Iris pigment epithelial cell (primary cell): ENCODE data around the gene SIK3.
A peak's percentile ranks its signal among the peaks of the same experiment; 100 is the strongest.

Source experiments
- DNase-seq: peaks from one replicate; pipeline ENCODE4 v3.0.0-alpha.2; 2011; ENCODE audit warnings: low read depth

SIK3 gene

DNA sequence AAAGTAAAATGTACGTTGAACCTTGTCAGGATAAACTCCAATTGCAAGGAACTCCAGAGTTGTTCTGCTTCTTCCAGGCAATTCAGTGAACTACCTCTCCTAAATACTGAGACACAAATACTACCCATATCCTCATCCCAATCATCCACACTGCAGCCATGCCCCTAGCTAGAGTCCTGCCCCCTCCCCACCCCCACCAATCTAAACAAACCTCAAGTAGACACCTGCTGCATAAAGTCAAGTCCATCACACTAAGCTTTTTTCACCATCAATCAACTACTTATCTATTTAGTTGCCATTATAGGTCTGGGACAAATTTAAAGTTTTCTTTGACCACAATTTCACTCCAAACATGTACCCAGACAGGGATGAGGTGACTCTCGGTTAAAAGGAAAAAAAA lies 167.6 kb downstream of the SIK3 start:
- DNase-seq: no peak

DNA sequence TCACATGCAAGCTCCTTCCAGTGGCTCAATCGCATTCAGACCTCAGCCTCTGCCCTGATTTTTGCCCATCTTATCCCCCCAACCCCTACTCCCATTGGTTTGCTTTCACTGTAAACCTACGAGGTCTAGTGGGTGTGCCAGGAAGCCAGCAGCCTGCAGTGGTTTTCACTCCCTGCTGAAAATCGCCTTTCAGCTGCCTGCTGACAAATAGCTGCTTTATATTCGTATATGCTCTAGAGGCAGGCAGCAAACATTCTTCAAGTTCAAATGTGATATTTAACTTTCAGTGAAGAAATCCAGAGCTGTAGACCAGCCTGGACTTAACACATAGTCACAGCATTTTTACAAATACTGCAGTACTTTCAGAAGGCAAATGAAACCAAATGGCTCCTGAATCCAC lies 168.1 kb downstream of the SIK3 start:
- DNase-seq: peak; percentile 23

DNA sequence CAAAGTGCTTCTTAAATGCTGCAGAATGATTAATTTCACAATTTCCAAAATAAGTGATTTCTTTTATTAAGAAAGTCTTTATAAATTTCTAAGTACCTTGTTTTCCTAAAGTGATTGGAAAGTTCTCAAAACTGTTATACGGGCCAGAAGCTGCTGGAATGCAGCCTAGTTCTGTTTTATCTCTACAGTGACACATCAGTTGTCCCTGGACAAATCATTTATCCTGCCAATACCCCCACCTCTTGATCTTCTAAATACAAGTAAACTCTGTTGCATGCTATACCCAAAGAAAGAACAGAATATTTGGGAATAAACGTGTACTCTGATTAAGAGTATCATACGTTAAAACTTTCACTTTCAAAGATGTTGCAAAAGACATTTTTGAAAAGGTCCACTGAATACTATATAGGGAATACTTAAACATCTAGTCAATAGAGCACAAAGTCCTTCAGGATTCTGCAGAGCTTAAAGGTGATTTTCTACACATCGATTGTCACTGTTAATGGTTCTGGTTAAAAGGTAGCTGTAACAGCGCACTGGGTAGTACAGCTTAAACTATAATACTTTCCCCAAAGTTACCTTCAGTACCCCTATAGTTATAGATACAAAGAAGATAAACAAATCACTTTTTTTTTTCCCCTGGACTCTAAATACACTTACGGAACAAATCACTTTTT lies 168.7 kb downstream of the SIK3 start:
- DNase-seq: peak; percentile 16

DNA sequence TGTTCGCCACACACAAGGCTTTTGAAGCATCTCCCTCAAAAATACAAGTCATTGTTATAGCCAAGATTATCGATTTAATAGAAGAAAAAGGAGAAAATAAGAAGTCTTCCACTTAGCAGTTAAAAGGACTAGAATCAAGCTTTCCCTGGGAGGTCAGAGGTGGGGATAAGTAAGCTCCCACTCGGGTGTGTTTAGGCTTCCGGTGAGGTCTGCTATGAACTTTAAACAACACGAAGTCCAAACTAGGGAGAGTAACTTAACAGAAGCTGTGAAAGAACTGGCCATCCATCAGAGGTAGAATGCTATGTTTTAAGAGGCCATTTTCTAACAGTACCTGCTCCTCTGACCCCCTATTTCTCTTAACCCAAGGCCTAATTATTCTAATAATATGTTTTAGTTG lies 169.4 kb downstream of the SIK3 start:
- no peak for DNase-seq

DNA sequence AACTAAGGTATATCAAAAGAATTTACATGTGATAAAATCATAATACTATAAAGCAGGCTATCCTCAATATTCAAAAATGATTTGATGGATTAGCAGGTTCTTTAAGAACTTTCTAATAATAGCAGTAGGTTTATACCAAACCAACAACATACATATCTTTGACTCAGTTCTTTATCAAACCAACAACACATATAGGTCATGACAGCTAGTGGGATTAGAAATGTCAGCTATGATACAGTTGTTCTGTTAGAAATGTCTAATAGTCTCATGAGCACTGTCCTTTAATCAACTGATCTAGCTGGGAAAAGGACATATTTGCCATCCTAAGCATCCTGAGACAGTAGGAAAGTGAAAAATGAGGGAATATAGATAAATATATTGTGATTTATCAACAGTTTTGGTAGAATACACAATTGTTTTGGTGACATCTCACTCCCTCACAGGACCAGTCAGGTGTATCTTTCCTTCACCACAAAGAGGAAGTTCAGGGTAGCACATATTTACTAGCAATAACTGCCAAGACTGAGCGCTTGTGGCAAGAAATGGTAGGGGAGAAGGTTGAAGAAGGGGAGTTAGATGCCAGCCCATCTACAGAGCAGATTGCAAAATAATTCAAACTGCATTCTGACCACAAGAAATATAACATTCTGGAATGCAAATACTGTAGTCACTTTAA lies 170.0 kb downstream of the SIK3 start:
- DNase-seq: no peak

DNA sequence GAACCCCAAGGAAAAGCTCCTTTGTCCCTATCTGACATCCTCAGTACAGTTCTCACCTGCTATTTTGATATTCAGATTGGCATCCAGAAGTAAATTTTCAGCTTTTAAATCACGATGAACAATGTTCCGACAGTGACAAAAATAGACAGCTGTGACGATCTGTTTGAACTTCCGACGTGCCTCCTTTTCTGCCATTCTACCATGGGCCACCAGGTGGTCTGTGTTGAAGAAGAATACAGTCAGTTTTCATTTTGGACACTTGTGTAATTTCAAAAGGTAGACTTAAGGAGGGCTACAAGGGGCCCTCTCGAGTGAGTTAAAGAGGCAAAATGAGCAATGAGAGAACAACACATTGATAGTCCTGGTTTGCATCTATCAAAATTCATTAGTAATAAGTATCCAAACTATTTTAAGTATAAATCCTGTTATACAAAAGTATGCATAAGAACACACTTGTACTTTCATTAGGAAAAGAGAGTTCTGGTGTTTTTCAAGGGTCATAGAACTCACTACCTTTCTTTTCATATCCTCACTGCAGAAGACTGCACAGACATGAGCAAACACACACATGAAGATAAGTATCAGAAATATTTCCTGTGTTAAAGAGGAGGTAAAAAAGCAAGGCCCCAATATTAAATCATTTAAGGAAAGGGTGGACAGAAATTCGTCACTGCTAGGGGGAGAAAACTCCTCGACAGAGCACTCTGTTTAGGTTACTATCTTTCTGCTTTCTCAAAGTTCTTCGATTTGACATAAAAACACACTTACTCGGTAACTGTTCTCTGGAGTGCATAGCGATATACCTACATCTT lies 170.9 kb downstream of the SIK3 start:
- no peak for DNase-seq

DNA sequence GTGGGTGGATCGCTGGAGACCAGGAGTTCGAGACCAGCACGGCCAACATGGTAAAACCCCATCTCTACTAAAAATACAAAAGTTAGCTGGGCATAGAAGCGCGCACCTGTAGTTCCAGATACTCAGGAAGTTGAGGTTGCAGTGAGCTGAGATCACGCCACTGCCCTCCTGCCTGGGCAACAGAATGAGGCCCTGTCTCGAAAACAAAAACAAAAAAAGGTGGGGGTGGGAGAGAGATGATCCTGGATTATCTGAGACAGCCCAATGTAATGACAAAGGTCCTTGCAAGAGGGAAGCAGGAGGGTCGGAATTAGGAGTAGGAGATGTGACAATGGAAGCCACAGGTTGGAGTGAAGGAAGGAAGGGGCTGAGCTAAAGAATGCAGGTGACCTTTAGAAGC lies 173.2 kb downstream of the SIK3 start:
- DNase-seq: no peak

DNA sequence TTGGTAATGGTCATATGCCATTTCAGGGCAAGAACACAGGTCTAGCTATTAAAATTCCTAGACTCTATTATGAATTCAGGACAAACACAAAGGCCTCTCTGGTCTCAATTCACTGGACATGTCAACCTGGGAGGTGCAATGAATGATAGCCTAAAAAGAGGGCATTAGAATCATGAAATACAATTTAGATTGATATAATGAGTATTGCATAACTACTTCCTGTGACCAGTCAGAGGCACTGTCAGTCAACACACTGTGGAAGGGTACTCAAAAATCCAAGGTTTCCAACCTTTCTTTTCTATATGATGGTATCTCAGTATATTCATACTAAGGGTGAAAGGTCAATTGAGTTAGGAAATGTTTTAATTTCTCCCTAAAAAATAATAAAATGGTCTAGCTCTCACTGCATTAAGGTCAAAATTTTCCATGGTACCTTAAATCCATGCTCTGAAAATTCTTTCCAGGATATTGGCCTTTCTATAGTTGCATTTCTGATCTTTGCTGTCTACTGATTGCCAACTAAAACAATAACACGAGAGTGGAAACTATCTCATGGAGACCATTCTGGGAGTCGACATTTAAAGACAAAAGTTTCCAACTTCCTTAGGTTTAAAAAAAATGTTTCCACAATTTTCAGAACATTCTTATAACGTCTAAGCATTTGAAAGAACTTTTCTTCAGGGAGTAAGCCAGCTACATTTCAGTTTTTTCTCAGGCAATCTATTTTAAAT lies 179.1 kb downstream of the SIK3 start:
- no peak for DNase-seq

DNA sequence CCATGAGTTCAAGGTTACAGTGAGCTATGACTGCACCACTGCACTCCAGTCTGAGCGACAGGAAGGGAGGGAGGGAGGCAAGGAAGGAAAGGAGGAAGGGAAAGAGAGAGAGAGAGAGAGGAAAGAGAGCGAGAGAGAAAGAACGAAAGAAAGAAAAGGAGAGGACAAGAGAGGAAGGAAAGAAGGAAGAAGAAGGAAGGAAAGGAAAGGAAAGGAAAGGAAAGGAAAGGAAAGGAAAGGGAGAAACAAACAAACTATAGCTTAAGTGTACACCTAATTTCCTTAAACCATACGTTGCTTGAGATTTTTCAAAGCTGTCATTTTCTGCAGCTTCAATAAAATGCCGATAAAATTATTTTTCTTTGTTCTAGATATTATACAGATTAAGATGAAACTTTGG lies 180.6 kb downstream of the SIK3 start:
- DNase-seq: no peak

DNA sequence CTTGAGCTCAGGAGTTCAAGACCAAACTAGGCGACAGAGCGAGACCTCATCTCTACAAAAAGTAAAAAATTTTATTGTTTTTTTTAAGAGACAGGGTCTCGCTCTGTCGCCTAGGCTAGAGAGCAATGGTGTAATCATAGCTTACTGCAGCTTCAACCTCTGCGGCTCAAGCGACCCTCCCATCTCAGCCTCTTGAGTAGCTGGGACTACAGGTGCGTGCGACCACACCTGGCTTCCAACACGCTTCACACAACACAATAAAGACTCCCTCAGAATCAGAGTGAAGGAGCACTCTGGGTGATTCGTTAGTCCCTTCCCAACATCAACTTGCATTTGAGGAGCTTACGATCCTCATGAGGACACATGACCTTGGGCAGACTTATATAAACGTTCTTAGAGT lies 181.3 kb downstream of the SIK3 start:
- no peak for DNase-seq

DNA sequence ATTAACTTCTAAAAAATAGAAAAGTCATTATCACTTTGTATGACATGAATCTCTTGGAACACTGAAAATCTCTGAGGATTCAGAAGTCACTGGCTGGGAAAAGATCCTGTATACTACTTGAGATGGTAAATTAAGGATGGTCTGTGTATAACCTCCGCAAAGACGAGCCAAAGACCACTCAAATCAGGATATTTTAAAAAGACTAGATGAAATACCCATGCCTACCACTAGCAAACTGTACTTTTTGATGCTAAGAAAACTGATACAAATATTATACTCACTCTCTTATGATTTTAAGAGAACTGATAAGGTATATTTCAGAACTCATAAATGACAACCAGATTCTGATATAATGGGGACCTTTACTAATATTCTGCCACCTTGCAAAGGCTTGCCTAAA lies 182.2 kb downstream of the SIK3 start:
- DNase-seq: no peak

DNA sequence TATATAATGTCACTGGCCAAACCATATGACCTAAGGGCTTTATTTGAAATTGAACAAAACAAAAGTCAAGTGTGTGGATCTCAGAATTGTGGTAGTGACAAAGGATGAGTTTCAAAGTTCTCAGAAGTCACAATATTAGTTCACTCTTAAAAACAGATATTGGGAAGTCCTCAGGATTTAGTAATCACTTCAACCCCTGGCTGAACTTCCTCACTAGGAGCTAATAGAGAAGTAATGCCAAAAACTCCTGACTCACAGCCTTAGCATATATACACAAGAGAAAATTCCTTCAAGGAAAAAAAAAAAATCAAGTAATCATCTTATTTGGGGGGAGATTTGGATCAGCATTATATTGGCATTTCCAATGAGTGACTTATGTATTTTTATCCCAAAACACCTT lies 185.2 kb downstream of the SIK3 start:
- peak; percentile 89 for DNase-seq

DNA sequence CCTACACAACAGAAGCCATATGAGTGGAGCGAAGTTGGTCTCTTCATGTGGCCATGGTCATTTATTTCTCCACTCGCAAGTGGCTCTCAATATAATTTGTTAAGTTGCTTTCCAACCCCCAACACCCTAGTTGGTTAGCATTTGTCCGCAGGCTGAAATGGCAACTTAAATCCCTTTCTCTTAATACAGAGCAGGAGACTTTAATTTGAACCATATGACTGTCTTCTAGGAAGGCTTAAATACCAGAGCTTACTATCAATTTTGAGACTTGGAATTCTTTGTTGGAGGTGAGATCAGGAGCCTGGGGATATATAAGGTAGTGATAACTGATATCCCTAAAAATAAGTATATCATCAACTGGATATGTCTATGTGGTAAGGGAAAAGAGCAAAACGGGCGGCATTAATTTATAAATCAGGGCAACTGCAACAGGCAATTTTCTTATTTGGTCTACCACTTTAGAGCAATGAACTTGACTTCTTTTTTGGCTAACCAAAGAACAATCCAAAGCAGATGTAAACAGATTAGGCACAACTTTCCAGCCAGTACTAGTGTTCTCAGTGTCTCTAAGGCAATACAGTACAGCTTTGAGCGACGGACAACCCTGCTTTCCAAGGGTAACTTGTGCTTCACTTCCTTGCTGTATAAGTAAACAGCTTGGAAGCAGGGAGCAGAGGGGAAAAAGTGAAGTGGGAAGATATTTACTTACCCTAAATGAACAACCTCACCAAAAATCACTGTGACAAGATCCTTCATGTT lies 186.1 kb downstream of the SIK3 start:
- peak; percentile 10 for DNase-seq

DNA sequence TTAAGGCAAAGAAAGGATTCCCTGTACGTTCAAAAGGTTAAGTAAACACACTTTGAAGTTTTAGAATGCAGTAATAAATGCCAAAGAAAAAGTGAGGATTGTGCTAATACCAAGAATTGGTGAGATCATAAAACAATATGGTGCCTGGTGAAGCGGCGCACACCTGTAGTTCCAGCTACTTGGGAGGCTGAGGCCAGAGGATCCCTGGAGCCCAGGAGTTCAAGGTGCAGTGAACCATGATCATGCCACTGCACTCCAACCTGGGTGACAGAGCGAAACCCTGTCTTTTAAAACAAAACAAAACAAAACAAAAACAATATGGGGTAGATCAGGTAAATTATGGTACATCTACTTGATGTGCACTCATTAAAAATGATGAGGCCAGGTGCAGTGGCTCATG lies 187.4 kb downstream of the SIK3 start:
- DNase-seq: no peak

DNA sequence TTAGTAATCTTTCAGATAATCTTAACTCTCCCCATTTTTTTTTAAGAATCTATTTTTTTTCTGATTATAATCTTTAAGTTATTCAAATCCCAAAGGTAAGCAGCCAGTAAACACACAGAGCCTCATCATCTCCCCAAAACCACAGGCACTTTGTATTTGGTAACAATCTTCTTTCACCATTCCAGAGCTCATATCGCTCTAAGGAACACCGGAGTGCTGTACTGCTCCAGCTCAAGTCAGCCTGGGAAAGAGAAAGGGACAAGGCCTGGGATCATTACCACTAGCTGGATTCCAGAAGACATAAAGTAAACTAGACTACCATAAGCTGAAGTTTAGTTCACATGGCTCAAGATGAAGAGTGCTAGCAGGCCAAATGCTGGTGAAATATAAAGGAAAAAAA lies 187.8 kb downstream of the SIK3 start:
- peak; percentile 62 for DNase-seq

DNA sequence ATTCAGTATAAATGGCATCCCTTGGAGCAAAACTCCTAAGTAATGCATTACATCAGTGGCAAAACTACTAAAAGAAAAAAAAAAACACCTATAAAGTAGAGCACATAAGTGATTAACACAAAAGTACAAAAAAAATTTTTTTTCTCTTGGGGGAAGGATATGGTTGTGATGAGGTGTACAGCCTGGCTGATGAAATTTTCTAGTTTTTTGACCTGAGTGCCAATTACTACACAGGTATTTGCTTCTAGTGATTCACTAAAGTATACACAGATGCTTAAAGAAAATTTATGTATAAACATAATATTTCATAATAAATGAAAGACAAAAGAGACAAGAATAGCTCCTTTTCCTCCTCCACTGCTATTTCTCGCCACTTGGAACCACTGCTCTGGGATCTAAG lies 189.0 kb downstream of the SIK3 start:
- DNase-seq: no peak

DNA sequence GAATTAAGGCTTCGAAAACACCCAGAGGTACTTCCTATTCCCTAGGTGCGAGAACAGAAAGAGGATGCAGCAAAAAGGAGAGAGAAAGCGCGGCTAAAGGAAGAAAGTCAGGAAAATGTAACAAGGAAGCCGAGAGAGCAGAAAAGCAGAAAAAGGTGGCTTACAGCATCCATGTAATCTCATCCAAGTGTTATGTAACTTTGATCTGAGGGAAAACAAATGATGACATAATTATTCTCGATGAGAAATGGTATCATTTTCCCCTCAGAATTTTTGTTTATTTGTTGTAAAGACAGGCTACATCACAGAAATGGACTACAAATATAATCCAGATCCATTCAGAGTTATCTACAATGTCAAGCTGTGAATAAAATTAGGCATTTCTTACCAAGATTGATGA lies 191.7 kb downstream of the SIK3 start:
- DNase-seq: no peak

DNA sequence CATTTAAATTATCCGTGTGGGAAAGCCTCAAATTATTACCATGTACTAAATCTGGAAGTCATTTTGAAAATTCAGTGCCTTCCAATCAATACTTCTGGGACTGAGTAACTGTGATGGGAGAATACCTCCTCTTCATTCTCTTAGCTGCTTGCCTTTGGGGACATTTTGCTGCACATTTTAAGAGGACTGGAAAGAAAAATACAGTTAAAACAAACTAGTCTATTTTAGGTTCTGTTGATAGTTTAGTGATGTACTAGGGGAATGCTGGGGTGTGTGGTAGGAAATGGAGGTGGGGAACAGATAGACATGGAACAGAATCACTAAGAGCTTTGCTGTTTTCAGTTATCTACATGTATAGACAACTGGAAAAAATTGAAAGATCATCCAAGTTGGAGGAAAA lies 195.1 kb downstream of the SIK3 start:
- DNase-seq: no peak

DNA sequence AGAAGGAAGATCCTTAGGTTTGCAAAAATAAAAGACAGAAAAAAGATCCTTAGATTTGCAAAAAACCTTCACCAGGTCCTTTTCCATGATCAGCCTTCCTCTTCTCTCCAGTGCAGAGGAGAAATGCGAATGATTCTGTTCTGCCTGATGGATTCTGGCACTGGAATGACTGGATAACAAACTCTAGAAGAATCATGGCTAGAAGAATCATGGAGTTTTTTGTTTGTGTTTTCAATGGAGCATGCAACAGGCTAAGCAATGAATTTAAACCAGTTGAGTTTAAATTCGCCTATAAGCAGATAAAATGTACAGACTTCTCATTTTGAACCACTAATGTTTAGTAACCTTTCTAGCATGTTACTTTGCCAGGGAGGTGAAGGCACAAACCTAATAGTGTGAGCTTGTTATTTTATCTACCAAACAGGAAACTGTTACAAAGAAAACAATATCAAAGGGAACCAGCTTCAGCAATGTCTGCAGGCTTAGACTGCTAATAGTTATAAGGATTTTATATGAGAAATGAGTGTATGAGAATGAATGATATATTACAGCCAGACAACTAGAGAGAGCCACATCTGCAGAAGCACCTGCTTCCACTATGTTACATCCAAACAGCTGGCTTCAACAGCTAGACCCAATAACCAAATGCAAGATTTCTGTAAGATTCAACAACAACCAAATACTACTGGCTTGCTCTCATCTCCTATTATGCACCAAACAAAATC lies 196.1 kb downstream of the SIK3 start:
- no peak for DNase-seq

DNA sequence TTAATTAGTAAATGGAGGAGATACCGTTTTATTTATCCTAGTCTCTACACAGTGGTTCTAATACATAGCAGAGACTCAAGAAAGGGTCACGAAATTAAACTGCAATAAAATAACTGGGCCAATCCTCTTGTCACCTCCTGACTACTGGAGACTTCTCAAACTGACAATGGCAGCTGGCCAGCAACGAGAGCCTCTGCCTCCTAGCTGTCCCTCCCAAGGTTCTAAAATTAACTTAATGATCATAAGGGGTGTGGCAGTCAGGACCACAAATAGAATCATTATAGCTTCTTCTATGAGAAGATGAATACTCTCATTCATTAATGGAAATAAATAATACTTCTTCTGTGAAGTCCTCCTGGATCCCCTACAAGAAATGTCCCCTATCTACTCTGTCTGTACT lies 197.0 kb downstream of the SIK3 start:
- DNase-seq: no peak

DNA sequence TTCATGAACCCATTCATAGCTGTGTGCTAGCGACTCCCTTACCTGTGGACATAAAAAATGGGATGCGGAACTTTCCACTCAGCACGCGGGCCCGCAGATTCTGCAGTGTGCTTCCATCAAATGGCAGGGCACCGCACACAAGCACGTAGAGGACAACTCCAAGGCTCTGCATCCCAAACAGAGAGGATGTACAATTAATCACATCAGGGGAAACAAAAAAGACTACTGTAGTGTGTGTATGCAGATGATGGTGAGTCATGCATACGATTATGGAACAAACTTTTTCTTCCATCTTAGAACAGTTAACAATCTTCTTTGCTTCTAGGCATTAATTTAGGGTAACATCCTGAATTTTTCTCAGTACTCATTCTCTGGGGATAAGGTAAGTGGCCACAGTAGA lies 202.0 kb downstream of the SIK3 start:
- no peak for DNase-seq
